ENCODE results near the gene KPNA4. TPM values are rescaled to one million over a fixed set of nuclear protein-coding genes. Genes with fewer than 3 reads are reported as not detected.

The KPNA4 gene
- total RNA-seq, 1 donor from 2014 or later, result 24.8 TPM

GRCh38 chr3:160580938-160581337 lies 15.6 kb upstream of the KPNA4 start:
- Histone ChIP-seq H3K27ac (no peak overlapping the region), H3K4me3 (no peak overlapping the region), H3K9me3 (no peaks in the 10 kb centered on the region), H3K27me3 (no peaks in the 10 kb centered on the region), H3K4me1 (no peaks in the 10 kb centered on the region), H3K36me3 (no peaks in the 10 kb centered on the region)
- TF ChIP-seq CTCF (IDR thresholded peaks at IDR 0.05) (no peak), POLR2A (IDR thresholded peaks at IDR 0.05) (no peak), POLR2AphosphoS5 (IDR thresholded peaks at IDR 0.05; ENCODE audit: insufficient read depth in 1 of 2, low read depth in 1 of 2) (no peak)
- intact Hi-C loops (cut with DNase I), result no loop called here
- DNase-seq (ENCODE audit: extremely low spot score in 2 of 2), result no peak

- DNase-seq (ENCODE audit: extremely low spot score in 2 of 2), result no peak
- no peak for TF ChIP-seq POLR2AphosphoS5 (IDR thresholded peaks at IDR 0.05; ENCODE audit: insufficient read depth in 1 of 2, low read depth in 1 of 2)
- TF ChIP-seq POLR2A (IDR thresholded peaks at IDR 0.05), result no peak
- TF ChIP-seq CTCF (IDR thresholded peaks at IDR 0.05), result no peak
- Histone ChIP-seq H3K36me3 (no peaks in the 10 kb centered on the region), H3K4me1 (no peaks in the 10 kb centered on the region), H3K4me3 (no peak overlapping the region), H3K27ac (no peak overlapping the region), H3K9me3 (no peaks in the 10 kb centered on the region), H3K27me3 (no peaks in the 10 kb centered on the region)
- intact Hi-C loops (cut with DNase I), result no loop called here
Measured at GRCh38 chr3:160577556-160578195, 12.3 kb upstream of the KPNA4 start.

GRCh38 chr3:160577093-160577492 lies 11.7 kb upstream of the KPNA4 start:
- no peak for DNase-seq (ENCODE audit: extremely low spot score in 2 of 2)
- TF ChIP-seq POLR2A (IDR thresholded peaks at IDR 0.05), result no peak
- no peak for TF ChIP-seq CTCF (IDR thresholded peaks at IDR 0.05)
- no peak for TF ChIP-seq POLR2AphosphoS5 (IDR thresholded peaks at IDR 0.05; ENCODE audit: insufficient read depth in 1 of 2, low read depth in 1 of 2)
- Histone ChIP-seq H3K4me3 (no peak overlapping the region), H3K36me3 (no peaks in the 10 kb centered on the region), H3K9me3 (no peaks in the 10 kb centered on the region), H3K4me1 (no peaks in the 10 kb centered on the region), H3K27me3 (no peaks in the 10 kb centered on the region), H3K27ac (no peak overlapping the region)
- intact Hi-C loops (cut with DNase I), result no loop called here

GRCh38 chr3:160576621-160577020 lies 11.2 kb upstream of the KPNA4 start:
- TF ChIP-seq POLR2AphosphoS5 (IDR thresholded peaks at IDR 0.05; ENCODE audit: insufficient read depth in 1 of 2, low read depth in 1 of 2), result no peak
- no peak for TF ChIP-seq CTCF (IDR thresholded peaks at IDR 0.05)
- no peak for TF ChIP-seq POLR2A (IDR thresholded peaks at IDR 0.05)
- Histone ChIP-seq H3K4me3 (no peak overlapping the region), H3K4me1 (no peaks in the 10 kb centered on the region), H3K27ac (no peak overlapping the region), H3K9me3 (no peaks in the 10 kb centered on the region), H3K36me3 (no peaks in the 10 kb centered on the region), H3K27me3 (no peaks in the 10 kb centered on the region)
- DNase-seq (ENCODE audit: extremely low spot score in 2 of 2), result no peak
- intact Hi-C loops (cut with DNase I), result no loop called here

- no peak for DNase-seq (ENCODE audit: extremely low spot score in 2 of 2)
Measured at GRCh38 chr3:160575589-160575988, 10.2 kb upstream of the KPNA4 start.

More at GRCh38 chr3:160575589-160575988, 10.2 kb upstream of the KPNA4 start:
- TF ChIP-seq POLR2A (IDR thresholded peaks at IDR 0.05) (no peak), CTCF (IDR thresholded peaks at IDR 0.05) (no peak), POLR2AphosphoS5 (IDR thresholded peaks at IDR 0.05; ENCODE audit: insufficient read depth in 1 of 2, low read depth in 1 of 2) (no peak)
- Histone ChIP-seq H3K4me1 (no peaks in the 10 kb centered on the region), H3K4me3 (no peak overlapping the region), H3K27me3 (no peaks in the 10 kb centered on the region), H3K27ac (no peak overlapping the region), H3K9me3 (no peaks in the 10 kb centered on the region), H3K36me3 (no peaks in the 10 kb centered on the region)
- intact Hi-C loops (cut with DNase I), result no loop called here
